WTC11 (cell line): ENCODE results near the gene LAMC2. TPM values are rescaled to one million over a fixed set of nuclear protein-coding genes. Genes with fewer than 3 reads are reported as not detected.

Source experiments
- ATAC-seq: fragments of 200-7000 bp; cut with Tn5 transposase; 2 replicates; pipeline ENCODE4 v1.10.0; 2021; ENCODE audit warnings: mild to moderate bottlenecking, moderate library complexity
- CTCF ChIA-PET: fragments of 300-600 bp; sonication (Branson Sonifier 250); formaldehyde crosslinking; loops from one replicate; lab custom pipeline; 2021; ENCODE audit warnings: antibody characterized with exemption; lab: Charles Lee
- POLR2A ChIA-PET: fragments of 350-600 bp; sonication (Branson Sonifier 250); formaldehyde crosslinking; loops from one replicate; lab custom pipeline; 2021; ENCODE audit warnings: antibody characterized with exemption; lab: Charles Lee
- DNase-seq: peaks from one replicate; pipeline ENCODE4 v3.0.0; 2021; ENCODE audit warnings: low spot score
- H3K27ac Mint-ChIP-seq: 2 replicates; pipeline ENCODE4 v1.8.0; 2021; ENCODE audit warnings: mixed read lengths
- H3K27me3 Mint-ChIP-seq: 2 replicates; pipeline ENCODE4 v1.8.0; 2021; ENCODE audit warnings: low read depth, mild to moderate bottlenecking, moderate library complexity, mixed read lengths
- H3K36me3 Mint-ChIP-seq: 2 replicates; pipeline ENCODE4 v1.8.0; 2021; ENCODE audit warnings: mixed read lengths
- H3K4me1 Mint-ChIP-seq: 2 replicates; pipeline ENCODE4 v1.8.0; 2022; ENCODE audit warnings: mixed read lengths
- H3K4me3 Mint-ChIP-seq: 2 replicates; pipeline ENCODE4 v1.8.0; 2021; ENCODE audit warnings: mild to moderate bottlenecking, moderate library complexity, mixed read lengths
- H3K9me3 Mint-ChIP-seq: 2 replicates; pipeline ENCODE4 v1.8.0; 2021; ENCODE audit warnings: mixed read lengths
- ETV6 ChIP-seq: sonication (generic); formaldehyde crosslinking; IDR thresholded peaks from 2 replicates; pipeline ENCODE4 v1.8.1; 2022; ENCODE audit warnings: mild to moderate bottlenecking, missing genetic modification reagents
- JAZF1 ChIP-seq: fragments of 250-450 bp; sonication (Bioruptor Pico); IDR thresholded peaks from 2 replicates; pipeline ENCODE4 v1.9.0; 2021; ENCODE audit warnings: moderate library complexity, mild to moderate bottlenecking, inconsistent platforms
- JUN ChIP-seq: sonication (generic); formaldehyde crosslinking; IDR thresholded peaks from 2 replicates; pipeline ENCODE4 v1.8.0; 2023; ENCODE audit warnings: mild to moderate bottlenecking, missing genetic modification reagents
- MYBL2 ChIP-seq: sonication (generic); formaldehyde crosslinking; IDR thresholded peaks from 2 replicates; pipeline ENCODE4 v1.8.1; 2023; ENCODE audit warnings: mild to moderate bottlenecking, moderate library complexity, missing genetic modification reagents
- NR1H2 ChIP-seq: sonication (generic); formaldehyde crosslinking; IDR thresholded peaks from 2 replicates; pipeline ENCODE4 v1.9.0; 2021; ENCODE audit warnings: mild to moderate bottlenecking, moderate library complexity, missing genetic modification reagents
- NR2C2 ChIP-seq: sonication (generic); formaldehyde crosslinking; IDR thresholded peaks from 2 replicates; pipeline ENCODE4 v1.8.0; 2022; ENCODE audit warnings: mild to moderate bottlenecking, missing genetic modification reagents
- NR3C1 ChIP-seq: sonication (generic); formaldehyde crosslinking; conservative IDR thresholded peaks from 2 replicates; pipeline ENCODE4 v1.8.1; 2023; ENCODE audit warnings: low read depth, mild to moderate bottlenecking, missing genetic modification reagents
- PRRX2 ChIP-seq: fragments of 250-450 bp; sonication (Bioruptor Pico); IDR thresholded peaks from 2 replicates; pipeline ENCODE4 v1.8.0; 2021; ENCODE audit warnings: mild to moderate bottlenecking
- TCF7 ChIP-seq: sonication (generic); formaldehyde crosslinking; IDR thresholded peaks from 2 replicates; pipeline ENCODE4 v1.8.0; 2022; ENCODE audit warnings: mild to moderate bottlenecking, low read depth, missing genetic modification reagents, moderate library complexity
- ZNF232 ChIP-seq: sonication (generic); formaldehyde crosslinking; IDR thresholded peaks from 2 replicates; pipeline ENCODE4 v1.8.0; 2022; ENCODE audit warnings: mild to moderate bottlenecking, missing genetic modification reagents
- ZNF263 ChIP-seq: sonication (generic); formaldehyde crosslinking; IDR thresholded peaks from 2 replicates; pipeline ENCODE4 v1.8.1; 2022; ENCODE audit warnings: low read depth, mild to moderate bottlenecking, moderate library complexity, missing genetic modification reagents
- ZNF423 ChIP-seq: fragments of 250-450 bp; sonication (Bioruptor Pico); IDR thresholded peaks from 2 replicates; pipeline ENCODE4 v2.1.2; 2022; ENCODE audit warnings: mild to moderate bottlenecking, moderate library complexity
- ZNF671 ChIP-seq: fragments of 250-450 bp; sonication (Bioruptor Pico); IDR thresholded peaks from 2 replicates; pipeline ENCODE4 v1.8.0; 2021; ENCODE audit warnings: mild to moderate bottlenecking
- total RNA-seq: library from RNA; stranded (reverse); gene quantifications from 3 replicates; pipeline ENCODE4 v1.2.3, GENCODE V29; 2021
- TF ChIP-seq, protein P1 (sequence below): sonication (generic); formaldehyde crosslinking; IDR thresholded peaks from 2 replicates; pipeline ENCODE4 v1.8.1; 2022; ENCODE audit warnings: low read depth, mild to moderate bottlenecking, moderate library complexity, missing genetic modification reagents, borderline replicate concordance
- TF ChIP-seq, protein P2 (sequence below): sonication (generic); formaldehyde crosslinking; IDR thresholded peaks from 2 replicates; pipeline ENCODE4 v1.8.1; 2023; ENCODE audit warnings: mild to moderate bottlenecking, missing genetic modification reagents, moderate library complexity
- TF ChIP-seq, protein P3 (sequence below): sonication (generic); formaldehyde crosslinking; IDR thresholded peaks from 2 replicates; pipeline ENCODE4 v1.8.1; 2023; ENCODE audit warnings: mild to moderate bottlenecking, moderate library complexity, missing genetic modification reagents
- TF ChIP-seq, protein P4 (sequence below): fragments of 250-450 bp; sonication (Bioruptor Pico); IDR thresholded peaks from 2 replicates; pipeline ENCODE4 v1.9.0; 2021; ENCODE audit warnings: mild to moderate bottlenecking, borderline replicate concordance
- TF ChIP-seq, protein P5 (sequence below): fragments of 250-450 bp; sonication (Bioruptor Pico); IDR thresholded peaks from 2 replicates; pipeline ENCODE4 v1.8.0; 2021; ENCODE audit warnings: mild to moderate bottlenecking
- TF ChIP-seq, protein P6 (sequence below): fragments of 250-450 bp; sonication (Bioruptor Pico); IDR thresholded peaks from 2 replicates; pipeline ENCODE4 v2.1.2; 2022; ENCODE audit warnings: mild to moderate bottlenecking, moderate library complexity
- TF ChIP-seq, protein P7 (sequence below): fragments of 250-450 bp; sonication (Bioruptor Pico); IDR thresholded peaks from 2 replicates; pipeline ENCODE4 v1.9.0; 2021; ENCODE audit warnings: moderate library complexity, mild to moderate bottlenecking, inconsistent platforms, borderline replicate concordance

Gene LAMC2
- total RNA-seq, 1 experiment from 2014 or later, result 7.9 TPM

DNA sequence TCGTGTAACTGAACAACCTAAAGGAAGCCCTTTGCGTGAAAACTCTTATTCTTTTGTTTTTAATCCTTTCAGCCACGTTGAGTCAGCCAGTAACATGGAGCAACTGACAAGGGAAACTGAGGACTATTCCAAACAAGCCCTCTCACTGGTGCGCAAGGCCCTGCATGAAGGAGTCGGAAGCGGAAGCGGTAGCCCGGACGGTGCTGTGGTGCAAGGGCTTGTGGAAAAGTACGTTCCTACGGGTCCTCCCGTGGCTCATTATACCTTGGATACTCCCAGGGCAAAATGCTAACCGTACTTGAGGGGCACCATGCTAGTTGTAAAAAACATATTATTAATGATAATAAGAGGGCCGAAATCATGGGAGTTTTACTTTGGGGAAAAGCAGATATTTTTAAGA is 49.4 kb downstream of the LAMC2 start:
- ChIA-PET CTCF (interaction anchor here (0.6 to 1.6 kb wide), 41 partner anchors 10 to 387 kb away, joined by 3 to 24 read pairs (median 4); no protein-coding TSS in a partner anchor), POLR2A (interaction anchor here (0.9 to 1.1 kb wide), 2 partner anchors 11 to 13 kb away, joined by 3 read pairs; no protein-coding TSS in a partner anchor)
- TF ChIP-seq NR3C1 (CRISPR knock-in tag), result no peak
- Mint-ChIP-seq H3K4me3 (peak overlapping the region; percentile 48), H3K36me3 (no peaks in the 10 kb centered on the region), H3K27me3 (no peaks in the 10 kb centered on the region), H3K27ac (peak overlapping the region; percentile 88), H3K9me3 (no peaks in the 10 kb centered on the region), H3K4me1 (peaks cover 33% of the 10 kb centered on the region)
- ATAC-seq (peak; percentile 20; the same call in 1 of the 2 replicates), DNase-seq (no peak)

DNA sequence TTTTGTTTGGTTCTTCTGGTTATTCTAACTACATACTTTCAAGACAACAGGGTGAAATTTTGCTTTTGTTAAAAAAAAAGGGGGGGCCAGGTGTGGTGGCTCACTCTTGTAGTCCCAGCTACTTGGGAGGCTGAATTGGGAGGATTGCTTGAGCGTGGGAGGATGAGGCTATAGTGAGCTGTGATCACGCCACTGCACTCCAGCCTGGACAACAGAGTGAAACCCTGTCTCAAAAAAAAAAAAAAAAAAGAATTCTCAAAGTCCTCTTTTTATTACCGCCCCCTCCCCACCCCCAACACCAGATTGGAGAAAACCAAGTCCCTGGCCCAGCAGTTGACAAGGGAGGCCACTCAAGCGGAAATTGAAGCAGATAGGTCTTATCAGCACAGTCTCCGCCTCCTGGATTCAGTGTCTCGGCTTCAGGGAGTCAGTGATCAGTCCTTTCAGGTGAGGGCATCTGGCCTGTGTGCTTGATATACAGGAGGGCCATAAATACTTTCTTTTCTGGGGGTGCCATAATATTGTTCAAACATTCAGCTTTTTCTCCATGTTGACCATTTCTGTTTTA is 50.2 kb downstream of the LAMC2 start:
- ChIA-PET CTCF (no interaction called here), POLR2A (no interaction called here)
- H3K9me3 Mint-ChIP-seq, result no peaks in the 10 kb centered on the region
- H3K4me3 Mint-ChIP-seq, result no peak overlapping the region
- no peak overlapping the region; the same call in 1 of the 2 replicates for H3K27ac Mint-ChIP-seq
- DNase-seq (no peak), ATAC-seq (no peak; the same call in 1 of the 2 replicates)
- peaks cover 30% of the 10 kb centered on the region for H3K4me1 Mint-ChIP-seq
- TF ChIP-seq ZNF423 (CRISPR knock-in tag), result no peak
- TF ChIP-seq ETV6 (CRISPR knock-in tag), result no peak
- no peaks in the 10 kb centered on the region for H3K27me3 Mint-ChIP-seq
- no peaks in the 10 kb centered on the region for H3K36me3 Mint-ChIP-seq

DNA sequence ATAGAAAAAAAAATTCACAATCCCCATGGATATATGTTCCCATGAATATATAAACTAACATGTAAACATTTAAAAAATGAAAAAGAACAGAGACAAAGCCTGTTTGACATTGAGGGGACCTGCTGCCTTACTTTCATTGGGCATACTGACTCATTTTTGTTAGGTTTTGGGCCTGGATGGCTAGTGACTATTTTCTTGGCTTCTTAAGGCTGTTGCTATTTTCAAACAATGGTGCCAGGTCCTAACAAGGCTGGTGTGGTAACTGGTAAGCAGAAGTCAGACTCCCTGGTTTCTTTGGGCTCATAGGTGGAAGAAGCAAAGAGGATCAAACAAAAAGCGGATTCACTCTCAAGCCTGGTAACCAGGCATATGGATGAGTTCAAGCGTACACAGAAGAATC is 51.0 kb downstream of the LAMC2 start:
- no peaks in the 10 kb centered on the region for H3K9me3 Mint-ChIP-seq
- H3K27me3 Mint-ChIP-seq, result no peaks in the 10 kb centered on the region
- TF ChIP-seq, protein P1, sequence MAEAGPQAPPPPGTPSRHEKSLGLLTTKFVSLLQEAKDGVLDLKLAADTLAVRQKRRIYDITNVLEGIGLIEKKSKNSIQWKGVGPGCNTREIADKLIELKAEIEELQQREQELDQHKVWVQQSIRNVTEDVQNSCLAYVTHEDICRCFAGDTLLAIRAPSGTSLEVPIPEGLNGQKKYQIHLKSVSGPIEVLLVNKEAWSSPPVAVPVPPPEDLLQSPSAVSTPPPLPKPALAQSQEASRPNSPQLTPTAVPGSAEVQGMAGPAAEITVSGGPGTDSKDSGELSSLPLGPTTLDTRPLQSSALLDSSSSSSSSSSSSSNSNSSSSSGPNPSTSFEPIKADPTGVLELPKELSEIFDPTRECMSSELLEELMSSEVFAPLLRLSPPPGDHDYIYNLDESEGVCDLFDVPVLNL (CRISPR knock-in tag), result no peak
- TF ChIP-seq JAZF1 (CRISPR knock-in tag) (no peak), ZNF232 (CRISPR knock-in tag) (no peak), MYBL2 (no peak), NR1H2 (no peak), JUN (no peak), NR2C2 (no peak), ZNF671 (no peak), ZNF263 (CRISPR knock-in tag) (no peak), PRRX2 (CRISPR knock-in tag) (no peak), TCF7 (CRISPR knock-in tag) (no peak)
- TF ChIP-seq, protein P2, sequence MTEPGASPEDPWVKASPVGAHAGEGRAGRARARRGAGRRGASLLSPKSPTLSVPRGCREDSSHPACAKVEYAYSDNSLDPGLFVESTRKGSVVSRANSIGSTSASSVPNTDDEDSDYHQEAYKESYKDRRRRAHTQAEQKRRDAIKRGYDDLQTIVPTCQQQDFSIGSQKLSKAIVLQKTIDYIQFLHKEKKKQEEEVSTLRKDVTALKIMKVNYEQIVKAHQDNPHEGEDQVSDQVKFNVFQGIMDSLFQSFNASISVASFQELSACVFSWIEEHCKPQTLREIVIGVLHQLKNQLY (CRISPR knock-in tag), result no peak
- TF ChIP-seq, protein P3, sequence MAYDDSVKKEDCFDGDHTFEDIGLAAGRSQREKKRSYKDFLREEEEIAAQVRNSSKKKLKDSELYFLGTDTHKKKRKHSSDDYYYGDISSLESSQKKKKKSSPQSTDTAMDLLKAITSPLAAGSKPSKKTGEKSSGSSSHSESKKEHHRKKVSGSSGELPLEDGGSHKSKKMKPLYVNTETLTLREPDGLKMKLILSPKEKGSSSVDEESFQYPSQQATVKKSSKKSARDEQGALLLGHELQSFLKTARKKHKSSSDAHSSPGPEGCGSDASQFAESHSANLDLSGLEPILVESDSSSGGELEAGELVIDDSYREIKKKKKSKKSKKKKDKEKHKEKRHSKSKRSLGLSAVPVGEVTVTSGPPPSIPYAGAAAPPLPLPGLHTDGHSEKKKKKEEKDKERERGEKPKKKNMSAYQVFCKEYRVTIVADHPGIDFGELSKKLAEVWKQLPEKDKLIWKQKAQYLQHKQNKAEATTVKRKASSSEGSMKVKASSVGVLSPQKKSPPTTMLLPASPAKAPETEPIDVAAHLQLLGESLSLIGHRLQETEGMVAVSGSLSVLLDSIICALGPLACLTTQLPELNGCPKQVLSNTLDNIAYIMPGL (CRISPR knock-in tag), result no peak
- TF ChIP-seq, protein P4, sequence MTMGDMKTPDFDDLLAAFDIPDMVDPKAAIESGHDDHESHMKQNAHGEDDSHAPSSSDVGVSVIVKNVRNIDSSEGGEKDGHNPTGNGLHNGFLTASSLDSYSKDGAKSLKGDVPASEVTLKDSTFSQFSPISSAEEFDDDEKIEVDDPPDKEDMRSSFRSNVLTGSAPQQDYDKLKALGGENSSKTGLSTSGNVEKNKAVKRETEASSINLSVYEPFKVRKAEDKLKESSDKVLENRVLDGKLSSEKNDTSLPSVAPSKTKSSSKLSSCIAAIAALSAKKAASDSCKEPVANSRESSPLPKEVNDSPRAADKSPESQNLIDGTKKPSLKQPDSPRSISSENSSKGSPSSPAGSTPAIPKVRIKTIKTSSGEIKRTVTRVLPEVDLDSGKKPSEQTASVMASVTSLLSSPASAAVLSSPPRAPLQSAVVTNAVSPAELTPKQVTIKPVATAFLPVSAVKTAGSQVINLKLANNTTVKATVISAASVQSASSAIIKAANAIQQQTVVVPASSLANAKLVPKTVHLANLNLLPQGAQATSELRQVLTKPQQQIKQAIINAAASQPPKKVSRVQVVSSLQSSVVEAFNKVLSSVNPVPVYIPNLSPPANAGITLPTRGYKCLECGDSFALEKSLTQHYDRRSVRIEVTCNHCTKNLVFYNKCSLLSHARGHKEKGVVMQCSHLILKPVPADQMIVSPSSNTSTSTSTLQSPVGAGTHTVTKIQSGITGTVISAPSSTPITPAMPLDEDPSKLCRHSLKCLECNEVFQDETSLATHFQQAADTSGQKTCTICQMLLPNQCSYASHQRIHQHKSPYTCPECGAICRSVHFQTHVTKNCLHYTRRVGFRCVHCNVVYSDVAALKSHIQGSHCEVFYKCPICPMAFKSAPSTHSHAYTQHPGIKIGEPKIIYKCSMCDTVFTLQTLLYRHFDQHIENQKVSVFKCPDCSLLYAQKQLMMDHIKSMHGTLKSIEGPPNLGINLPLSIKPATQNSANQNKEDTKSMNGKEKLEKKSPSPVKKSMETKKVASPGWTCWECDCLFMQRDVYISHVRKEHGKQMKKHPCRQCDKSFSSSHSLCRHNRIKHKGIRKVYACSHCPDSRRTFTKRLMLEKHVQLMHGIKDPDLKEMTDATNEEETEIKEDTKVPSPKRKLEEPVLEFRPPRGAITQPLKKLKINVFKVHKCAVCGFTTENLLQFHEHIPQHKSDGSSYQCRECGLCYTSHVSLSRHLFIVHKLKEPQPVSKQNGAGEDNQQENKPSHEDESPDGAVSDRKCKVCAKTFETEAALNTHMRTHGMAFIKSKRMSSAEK (CRISPR knock-in tag), result no peak
- TF ChIP-seq, protein P5, sequence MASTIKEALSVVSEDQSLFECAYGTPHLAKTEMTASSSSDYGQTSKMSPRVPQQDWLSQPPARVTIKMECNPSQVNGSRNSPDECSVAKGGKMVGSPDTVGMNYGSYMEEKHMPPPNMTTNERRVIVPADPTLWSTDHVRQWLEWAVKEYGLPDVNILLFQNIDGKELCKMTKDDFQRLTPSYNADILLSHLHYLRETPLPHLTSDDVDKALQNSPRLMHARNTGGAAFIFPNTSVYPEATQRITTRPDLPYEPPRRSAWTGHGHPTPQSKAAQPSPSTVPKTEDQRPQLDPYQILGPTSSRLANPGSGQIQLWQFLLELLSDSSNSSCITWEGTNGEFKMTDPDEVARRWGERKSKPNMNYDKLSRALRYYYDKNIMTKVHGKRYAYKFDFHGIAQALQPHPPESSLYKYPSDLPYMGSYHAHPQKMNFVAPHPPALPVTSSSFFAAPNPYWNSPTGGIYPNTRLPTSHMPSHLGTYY (CRISPR knock-in tag), result no peak
- TF ChIP-seq, protein P6, sequence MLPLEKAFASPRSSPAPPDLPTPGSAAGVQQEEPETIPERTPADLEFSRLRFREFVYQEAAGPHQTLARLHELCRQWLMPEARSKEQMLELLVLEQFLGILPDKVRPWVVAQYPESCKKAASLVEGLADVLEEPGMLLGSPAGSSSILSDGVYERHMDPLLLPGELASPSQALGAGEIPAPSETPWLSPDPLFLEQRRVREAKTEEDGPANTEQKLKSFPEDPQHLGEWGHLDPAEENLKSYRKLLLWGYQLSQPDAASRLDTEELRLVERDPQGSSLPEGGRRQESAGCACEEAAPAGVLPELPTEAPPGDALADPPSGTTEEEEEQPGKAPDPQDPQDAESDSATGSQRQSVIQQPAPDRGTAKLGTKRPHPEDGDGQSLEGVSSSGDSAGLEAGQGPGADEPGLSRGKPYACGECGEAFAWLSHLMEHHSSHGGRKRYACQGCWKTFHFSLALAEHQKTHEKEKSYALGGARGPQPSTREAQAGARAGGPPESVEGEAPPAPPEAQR (CRISPR knock-in tag), result no peak
- TF ChIP-seq, protein P7, sequence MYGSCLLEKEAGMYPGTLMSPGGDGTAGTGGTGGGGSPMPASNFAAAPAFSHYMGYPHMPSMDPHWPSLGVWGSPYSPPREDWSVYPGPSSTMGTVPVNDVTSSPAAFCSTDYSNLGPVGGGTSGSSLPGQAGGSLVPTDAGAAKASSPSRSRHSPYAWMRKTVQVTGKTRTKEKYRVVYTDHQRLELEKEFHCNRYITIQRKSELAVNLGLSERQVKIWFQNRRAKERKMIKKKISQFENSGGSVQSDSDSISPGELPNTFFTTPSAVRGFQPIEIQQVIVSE, result no peak
- ChIA-PET POLR2A (no interaction called here), CTCF (no interaction called here)
- H3K4me3 Mint-ChIP-seq, result no peak overlapping the region
- no peaks in the 10 kb centered on the region for H3K36me3 Mint-ChIP-seq
- no peak for ATAC-seq
- no peak for DNase-seq
- H3K27ac Mint-ChIP-seq, result no peak overlapping the region
- peaks cover 30% of the 10 kb centered on the region for H3K4me1 Mint-ChIP-seq
